ENCODE data around the gene RASA3. TPM values are rescaled to one million over a fixed set of nuclear protein-coding genes. Genes with fewer than 3 reads are reported as not detected.

RASA3 gene
- total RNA-seq, 4 donors from 2014 or later: 25.0 to 43.1 (median 30.2) TPM

- ATAC-seq: no peak
- no peaks in the 10 kb centered on the region for H3K9me3 ChIP-seq
- 76% methylated on average over 7 of the region's 11 CpGs; no CpG with 5 or more reads in 1 of the 2 donors for WGBS, 2 donors (ENCODE audit: low coverage in 1 of 2)
- no peak overlapping the region for H3K4me3 ChIP-seq
- H3K27ac ChIP-seq: no peak overlapping the region
- H3K36me3 ChIP-seq: no peaks in the 10 kb centered on the region
- no peaks in the 10 kb centered on the region for H3K4me1 ChIP-seq
- no peak for TF ChIP-seq EP300 (IDR thresholded peaks at IDR 0.05)
- TF ChIP-seq, protein P1, sequence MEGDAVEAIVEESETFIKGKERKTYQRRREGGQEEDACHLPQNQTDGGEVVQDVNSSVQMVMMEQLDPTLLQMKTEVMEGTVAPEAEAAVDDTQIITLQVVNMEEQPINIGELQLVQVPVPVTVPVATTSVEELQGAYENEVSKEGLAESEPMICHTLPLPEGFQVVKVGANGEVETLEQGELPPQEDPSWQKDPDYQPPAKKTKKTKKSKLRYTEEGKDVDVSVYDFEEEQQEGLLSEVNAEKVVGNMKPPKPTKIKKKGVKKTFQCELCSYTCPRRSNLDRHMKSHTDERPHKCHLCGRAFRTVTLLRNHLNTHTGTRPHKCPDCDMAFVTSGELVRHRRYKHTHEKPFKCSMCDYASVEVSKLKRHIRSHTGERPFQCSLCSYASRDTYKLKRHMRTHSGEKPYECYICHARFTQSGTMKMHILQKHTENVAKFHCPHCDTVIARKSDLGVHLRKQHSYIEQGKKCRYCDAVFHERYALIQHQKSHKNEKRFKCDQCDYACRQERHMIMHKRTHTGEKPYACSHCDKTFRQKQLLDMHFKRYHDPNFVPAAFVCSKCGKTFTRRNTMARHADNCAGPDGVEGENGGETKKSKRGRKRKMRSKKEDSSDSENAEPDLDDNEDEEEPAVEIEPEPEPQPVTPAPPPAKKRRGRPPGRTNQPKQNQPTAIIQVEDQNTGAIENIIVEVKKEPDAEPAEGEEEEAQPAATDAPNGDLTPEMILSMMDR (IDR thresholded peaks at IDR 0.05): no peak
- TF ChIP-seq POLR2AphosphoS5 (IDR thresholded peaks at IDR 0.05): no peak
- TF ChIP-seq POLR2A (IDR thresholded peaks at IDR 0.05): no peak
- H3K27me3 ChIP-seq: no peaks in the 10 kb centered on the region
Observed at GRCh38 chr13:113962386-113962785, 170.0 kb downstream of the RASA3 start.

GRCh38 chr13:113960276-113960948 is 172.0 kb downstream of the RASA3 start:
- WGBS, 2 donors (ENCODE audit: low coverage in 1 of 2): 77 to 80% methylated on average over 6 of the region's 6 CpGs
- H3K36me3 ChIP-seq: no peaks in the 10 kb centered on the region
- no peak overlapping the region for H3K4me3 ChIP-seq
- H3K27me3 ChIP-seq: no peaks in the 10 kb centered on the region
- no peak overlapping the region for H3K27ac ChIP-seq
- ATAC-seq: no peak
- no peaks in the 10 kb centered on the region for H3K4me1 ChIP-seq
- TF ChIP-seq, protein P1 (IDR thresholded peaks at IDR 0.05): no peak
- TF ChIP-seq POLR2AphosphoS5 (IDR thresholded peaks at IDR 0.05): no peak
- TF ChIP-seq POLR2A (IDR thresholded peaks at IDR 0.05): no peak
- no peak for TF ChIP-seq EP300 (IDR thresholded peaks at IDR 0.05)
- H3K9me3 ChIP-seq: no peaks in the 10 kb centered on the region

GRCh38 chr13:113959198-113959597 is 173.2 kb downstream of the RASA3 start:
- no peak overlapping the region for H3K27ac ChIP-seq
- peaks cover 0 to 6% of the 10 kb centered on the region in 2 donors for H3K36me3 ChIP-seq
- H3K27me3 ChIP-seq: no peaks in the 10 kb centered on the region
- no peak for ATAC-seq
- no peaks in the 10 kb centered on the region for H3K9me3 ChIP-seq
- no peak overlapping the region for H3K4me3 ChIP-seq
- H3K4me1 ChIP-seq: no peaks in the 10 kb centered on the region
- WGBS, 2 donors (ENCODE audit: low coverage in 1 of 2): 67 to 86% methylated on average over 1 of the region's 1 CpG
- no peak for TF ChIP-seq EP300 (IDR thresholded peaks at IDR 0.05)
- no peak for TF ChIP-seq POLR2A (IDR thresholded peaks at IDR 0.05)
- TF ChIP-seq, protein P1 (IDR thresholded peaks at IDR 0.05): no peak
- TF ChIP-seq POLR2AphosphoS5 (IDR thresholded peaks at IDR 0.05): no peak

DNA sequence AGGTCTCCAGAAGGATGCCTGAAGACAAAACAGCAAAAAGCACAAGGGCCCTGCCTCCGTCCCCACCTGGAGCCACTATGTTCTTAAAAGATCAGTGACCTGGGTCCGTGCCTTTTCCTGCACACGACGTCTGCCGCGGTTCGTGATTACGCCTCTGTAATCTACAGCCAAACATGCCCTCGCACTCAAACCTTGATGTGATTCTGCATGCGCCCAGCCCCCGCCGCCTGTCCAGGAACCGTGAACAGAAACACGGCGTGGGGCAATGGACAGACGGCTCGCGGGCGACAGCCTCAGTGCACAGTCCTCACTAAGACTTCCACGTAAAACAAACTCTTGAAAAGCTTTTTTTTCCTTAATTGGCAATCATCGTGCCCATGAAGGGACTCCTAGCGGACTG is 174.1 kb downstream of the RASA3 start:
- 81% methylated on average over 9 of the region's 22 CpGs; no CpG with 5 or more reads in 1 of the 2 donors for WGBS, 2 donors (ENCODE audit: low coverage in 1 of 2)
- ATAC-seq: no peak
- H3K27ac ChIP-seq: no peak overlapping the region
- peaks cover 0 to 10% of the 10 kb centered on the region in 2 donors for H3K36me3 ChIP-seq
- H3K27me3 ChIP-seq: no peaks in the 10 kb centered on the region
- H3K9me3 ChIP-seq: no peaks in the 10 kb centered on the region
- no peaks in the 10 kb centered on the region for H3K4me1 ChIP-seq
- H3K4me3 ChIP-seq: no peak overlapping the region
- TF ChIP-seq, protein P1 (IDR thresholded peaks at IDR 0.05): no peak
- no peak for TF ChIP-seq POLR2AphosphoS5 (IDR thresholded peaks at IDR 0.05)
- no peak for TF ChIP-seq POLR2A (IDR thresholded peaks at IDR 0.05)
- no peak for TF ChIP-seq EP300 (IDR thresholded peaks at IDR 0.05)

- WGBS, 2 donors (ENCODE audit: low coverage in 1 of 2): 86 to 100% methylated on average over 1 to 9 of the region's 14 CpGs
- TF ChIP-seq, protein P1 (IDR thresholded peaks at IDR 0.05): no peak
- TF ChIP-seq POLR2AphosphoS5 (IDR thresholded peaks at IDR 0.05): no peak
- no peak for TF ChIP-seq POLR2A (IDR thresholded peaks at IDR 0.05)
- no peak for TF ChIP-seq EP300 (IDR thresholded peaks at IDR 0.05)
- Histone ChIP-seq H3K9me3 (no peaks in the 10 kb centered on the region), H3K27me3 (no peaks in the 10 kb centered on the region), H3K36me3 (peaks cover 0 to 10% of the 10 kb centered on the region in 2 donors), H3K4me1 (peaks cover 0 to 5% (median under 1%) of the 10 kb centered on the region in 3 donors), H3K4me3 (no peak overlapping the region), H3K27ac (no peak overlapping the region)
- no peak for ATAC-seq
Observed at GRCh38 chr13:113956571-113956970, 175.9 kb downstream of the RASA3 start.

Measured in gastroesophageal sphincter (tissue), 4 donors.